Measurements from ENCODE around the gene ZNF496.

The ZNF496 gene

GRCh38 chr1:247326411-247327130 lies 5.1 kb downstream of the ZNF496 start:
- DNase-seq (ENCODE audit: low read depth) = no peak

- no peak for DNase-seq (ENCODE audit: low read depth)
Observed at GRCh38 chr1:247324923-247325322, 6.7 kb downstream of the ZNF496 start.

GRCh38 chr1:247324204-247324787 lies 7.4 kb downstream of the ZNF496 start:
- no peak for DNase-seq (ENCODE audit: low read depth)

GRCh38 chr1:247322849-247323586 lies 8.6 kb downstream of the ZNF496 start:
- DNase-seq (ENCODE audit: low read depth) = no peak

- no peak for DNase-seq (ENCODE audit: low read depth)
Observed at GRCh38 chr1:247322442-247322841, 9.2 kb downstream of the ZNF496 start.

GRCh38 chr1:247317702-247318101 lies 14.0 kb downstream of the ZNF496 start:
- DNase-seq (ENCODE audit: low read depth) = no peak

- DNase-seq (ENCODE audit: low read depth) = no peak
Observed at GRCh38 chr1:247316590-247317197, 15.0 kb downstream of the ZNF496 start.

- no peak for DNase-seq (ENCODE audit: low read depth)
Observed at GRCh38 chr1:247304031-247304430, 27.6 kb downstream of the ZNF496 start.

GRCh38 chr1:247303216-247303615 lies 28.5 kb downstream of the ZNF496 start:
- no peak for DNase-seq (ENCODE audit: low read depth)

- DNase-seq (ENCODE audit: low read depth) = no peak
Observed at GRCh38 chr1:247301176-247301540, 30.5 kb downstream of the ZNF496 start.

- DNase-seq (ENCODE audit: low read depth) = no peak
Observed at GRCh38 chr1:247300491-247301175, 31.0 kb downstream of the ZNF496 start.

GRCh38 chr1:247299723-247300381 lies 31.8 kb downstream of the ZNF496 start:
- DNase-seq (ENCODE audit: low read depth) = no peak

GRCh38 chr1:247298701-247299100 lies 33.0 kb downstream of the ZNF496 start:
- no peak for DNase-seq (ENCODE audit: low read depth)

- DNase-seq (ENCODE audit: low read depth) = no peak
Observed at GRCh38 chr1:247298124-247298481, 33.6 kb downstream of the ZNF496 start.

GRCh38 chr1:247297263-247298123 lies 34.2 kb downstream of the ZNF496 start:
- DNase-seq (ENCODE audit: low read depth) = no peak

GRCh38 chr1:247296599-247297180 lies 35.0 kb downstream of the ZNF496 start:
- no peak for DNase-seq (ENCODE audit: low read depth)

GRCh38 chr1:247295746-247296145 lies 35.9 kb downstream of the ZNF496 start:
- DNase-seq (ENCODE audit: low read depth) = no peak

GRCh38 chr1:247295274-247295684 lies 36.4 kb downstream of the ZNF496 start:
- no peak for DNase-seq (ENCODE audit: low read depth)

- no peak for DNase-seq (ENCODE audit: low read depth)
Observed at GRCh38 chr1:247294282-247294681, 37.4 kb downstream of the ZNF496 start.

GRCh38 chr1:247293047-247293446 lies 38.6 kb downstream of the ZNF496 start:
- no peak for DNase-seq (ENCODE audit: low read depth)

All from stimulated activated CD4-positive, alpha-beta T cell treated with anti-CD3 and anti-CD28 coated beads, Interleukin-2, amount 100 ng/mL, for 4 hours (primary cell).